ENCODE measurements around the gene SLC25A47. TPM values are rescaled to one million over a fixed set of nuclear protein-coding genes. Genes with fewer than 3 reads are reported as not detected.
"Not testable (repeated sequence)": the region's sequence is repeated elsewhere in the genome, so short reads cannot be mapped to it uniquely, and the experiment has no call there.

The SLC25A47 gene
- total and polyA plus RNA-seq, 7 donors = 0.22 TPM; not detected in 6

- intact Hi-C loops (cut with DNase I) = no loop called here
- Histone ChIP-seq H3K4me1 (peaks cover 0 to 36% (median 21%) of the 10 kb centered on the region in 4 donors), H3K27ac (no peak overlapping the region), H3K27me3 (no peaks in the 10 kb centered on the region), H3K9me3 (no peaks in the 10 kb centered on the region), H3K4me3 (no peak overlapping the region), H3K36me3 (peaks cover 0 to 15% (median 0%) of the 10 kb centered on the region in 4 donors)
- DNase-seq = no peak
- TF ChIP-seq CTCF (IDR thresholded peaks at IDR 0.05) (no peak), POLR2AphosphoS5 (IDR thresholded peaks at IDR 0.05) (no peak), POLR2A (IDR thresholded peaks at IDR 0.05) (no peak), EP300 (IDR thresholded peaks at IDR 0.05) (no peak)
- 93% methylated on average over 8 of the region's 8 CpGs for WGBS, 2 donors
These were observed 43.6 kb upstream of the SLC25A47 start for GRCh38 chr14:100279563-100279962.

DNA sequence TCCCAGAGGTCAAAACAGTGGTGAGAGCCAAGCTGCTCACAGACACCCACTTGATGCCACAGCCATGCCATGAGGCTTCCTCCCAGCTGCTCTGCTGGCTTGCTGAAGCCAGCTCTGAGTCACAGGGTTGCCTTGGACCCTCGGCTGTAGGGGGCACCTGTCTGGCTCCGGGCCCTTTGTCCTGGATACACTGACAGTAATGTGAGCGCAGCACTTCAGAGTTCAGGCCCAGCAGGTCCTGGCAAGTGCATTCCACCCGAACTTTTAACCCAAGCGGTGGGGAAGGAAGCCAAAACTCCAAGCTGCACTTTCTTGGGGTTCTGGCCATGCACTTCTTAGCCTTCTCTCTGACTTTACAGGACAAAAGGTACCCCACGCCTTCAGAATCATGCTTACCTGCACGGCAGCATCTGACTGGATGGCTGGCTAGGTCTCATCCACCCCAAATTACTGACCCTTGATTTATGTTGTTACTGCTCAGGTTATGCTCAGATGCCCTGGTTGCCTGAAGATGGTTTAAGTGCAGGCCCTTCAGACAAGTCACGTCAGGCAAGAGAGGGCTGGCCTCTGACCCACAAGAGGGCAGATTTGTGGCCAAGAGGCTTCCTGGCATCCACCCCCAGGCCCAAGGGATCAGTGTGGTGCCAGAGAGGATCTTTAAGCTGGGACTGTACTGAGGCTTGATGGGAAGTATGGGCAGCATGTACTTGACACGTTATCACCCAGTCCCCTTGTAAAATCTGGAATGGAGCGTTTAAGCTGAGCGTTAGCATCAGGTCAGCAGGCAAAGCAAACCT, 41.7 kb upstream of the SLC25A47 start:
- H3K4me3 ChIP-seq = no peak overlapping the region
- H3K9me3 ChIP-seq = no peaks in the 10 kb centered on the region
- peaks cover 3 to 32% (median 22%) of the 10 kb centered on the region in 4 donors for H3K4me1 ChIP-seq
- no peak for DNase-seq
- no peak overlapping the region for H3K27ac ChIP-seq
- 83 to 85% methylated on average over 11 of the region's 11 CpGs for WGBS, 2 donors
- no peaks in the 10 kb centered on the region for H3K27me3 ChIP-seq
- intact Hi-C loops (cut with DNase I) = no loop called here
- peaks cover 0 to 14% (median 0%) of the 10 kb centered on the region in 4 donors for H3K36me3 ChIP-seq
- TF ChIP-seq CTCF (IDR thresholded peaks at IDR 0.05) = no peak
- TF ChIP-seq EP300 (IDR thresholded peaks at IDR 0.05) = no peak
- no peak for TF ChIP-seq POLR2AphosphoS5 (IDR thresholded peaks at IDR 0.05)
- TF ChIP-seq POLR2A (IDR thresholded peaks at IDR 0.05) = no peak

DNA sequence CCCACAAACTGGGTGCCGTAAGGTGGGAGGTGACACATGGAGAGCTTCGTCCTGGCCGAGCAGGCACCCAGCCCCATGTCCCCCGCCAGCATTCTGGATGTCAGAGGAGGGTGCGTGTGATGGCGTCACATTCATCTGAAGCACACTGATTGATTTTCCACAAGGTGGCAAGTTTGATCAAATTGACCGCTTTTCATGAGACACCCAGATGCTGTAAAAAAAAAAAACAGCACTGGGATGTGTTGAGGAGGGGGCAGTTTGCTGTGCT, 41.1 kb upstream of the SLC25A47 start:
- Histone ChIP-seq H3K4me3 (no peak overlapping the region), H3K9me3 (no peaks in the 10 kb centered on the region), H3K27ac (no peak overlapping the region), H3K36me3 (peaks cover 0 to 9% (median 0%) of the 10 kb centered on the region in 4 donors), H3K27me3 (no peaks in the 10 kb centered on the region), H3K4me1 (peaks cover 3 to 26% (median 19%) of the 10 kb centered on the region in 4 donors)
- 96 to 97% methylated on average over 7 of the region's 7 CpGs for WGBS, 2 donors
- TF ChIP-seq EP300 (IDR thresholded peaks at IDR 0.05) (no peak), POLR2A (IDR thresholded peaks at IDR 0.05) (no peak), CTCF (IDR thresholded peaks at IDR 0.05) (no peak), POLR2AphosphoS5 (IDR thresholded peaks at IDR 0.05) (no peak)
- DNase-seq = no peak
- intact Hi-C loops (cut with DNase I) = no loop called here

DNA sequence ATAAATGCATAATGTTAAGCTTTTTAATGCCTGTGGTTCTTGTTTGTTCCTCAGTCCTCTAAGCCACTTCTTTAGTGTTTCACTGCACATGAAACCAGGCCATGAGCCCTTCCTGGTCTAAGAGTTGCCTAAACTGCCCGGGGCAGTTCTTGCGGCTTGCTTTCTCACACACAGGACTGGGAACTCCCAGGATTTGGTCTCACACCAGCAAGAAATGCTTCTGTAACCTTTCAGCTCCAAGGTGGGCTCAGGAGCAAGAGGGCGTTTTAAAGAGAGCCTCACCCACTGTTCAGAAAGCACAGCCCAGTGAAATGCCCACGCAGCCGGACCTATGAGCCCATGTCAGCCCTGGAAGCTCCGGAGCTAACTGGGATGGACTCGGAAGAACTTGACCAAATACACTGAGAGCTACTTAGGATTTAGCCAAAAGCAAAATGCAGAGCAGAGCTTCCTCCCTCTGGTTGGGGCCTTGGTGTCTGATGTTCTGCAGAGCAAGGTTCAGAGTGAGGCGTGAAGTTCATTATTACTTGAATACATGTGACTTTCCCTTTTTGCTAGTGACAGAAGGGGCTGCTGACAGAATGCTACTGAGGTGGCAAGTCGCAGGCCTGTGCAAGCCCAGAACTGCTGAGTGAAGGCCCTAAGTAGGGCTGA, 40.2 kb upstream of the SLC25A47 start:
- Histone ChIP-seq H3K9me3 (no peaks in the 10 kb centered on the region), H3K4me3 (no peak overlapping the region), H3K27me3 (no peaks in the 10 kb centered on the region), H3K36me3 (no peaks in the 10 kb centered on the region), H3K4me1 (peaks cover 3 to 20% (median 14%) of the 10 kb centered on the region in 4 donors), H3K27ac (no peak overlapping the region)
- TF ChIP-seq POLR2A (IDR thresholded peaks at IDR 0.05) (no peak), EP300 (IDR thresholded peaks at IDR 0.05) (no peak), CTCF (IDR thresholded peaks at IDR 0.05) (no peak), POLR2AphosphoS5 (IDR thresholded peaks at IDR 0.05) (no peak)
- intact Hi-C loops (cut with DNase I) = no loop called here
- no peak for DNase-seq
- 89 to 93% methylated on average over 9 of the region's 9 CpGs for WGBS, 2 donors

DNA sequence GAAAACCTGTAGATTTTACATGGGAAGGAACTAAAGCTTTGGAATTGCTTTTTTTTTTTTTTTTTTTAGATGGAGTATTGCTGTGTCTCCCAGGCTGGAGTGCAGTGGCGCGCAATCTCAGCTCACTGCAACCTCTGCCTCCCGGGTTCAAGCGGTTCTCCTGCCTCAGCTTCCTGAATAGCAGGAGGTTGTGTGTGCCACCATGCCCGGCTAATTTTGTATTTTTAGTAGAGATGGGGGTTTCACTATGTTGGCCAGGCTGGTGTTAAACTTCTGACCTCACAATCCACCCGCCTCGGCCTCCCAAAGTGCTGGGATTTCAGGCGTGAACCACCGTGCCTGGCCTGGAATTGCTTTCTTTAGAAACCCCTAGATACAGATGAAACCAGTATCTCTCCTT, 39.7 kb upstream of the SLC25A47 start:
- H3K36me3 ChIP-seq; intact Hi-C loops (cut with DNase I); H3K4me3 ChIP-seq; H3K27ac ChIP-seq; H3K27me3 ChIP-seq; H3K9me3 ChIP-seq; DNase-seq: not testable (repeated sequence)
- WGBS, 2 donors = 95% methylated on average over 9 of the region's 9 CpGs
- H3K4me1 ChIP-seq = peaks cover 3 to 20% (median 14%) of the 10 kb centered on the region in 4 donors

Data from sigmoid colon (tissue), 7 donors.